ENCODE results near the gene FRY.

GRCh38 chr13:32233062-32233461 is 201.5 kb downstream of the FRY start:
- TF ChIP-seq RAD21 (IDR thresholded peaks at IDR 0.05; ENCODE audit: low read depth) (no peak), EP300 (IDR thresholded peaks at IDR 0.05; ENCODE audit: borderline replicate concordance) (no peak), FOXM1 (IDR thresholded peaks at IDR 0.05; ENCODE audit: borderline replicate concordance, low read depth) (no peak), YY1 (IDR thresholded peaks at IDR 0.05; ENCODE audit: low read depth) (no peak)
